ENCODE results near the gene NEDD1.

Gene NEDD1

DNA sequence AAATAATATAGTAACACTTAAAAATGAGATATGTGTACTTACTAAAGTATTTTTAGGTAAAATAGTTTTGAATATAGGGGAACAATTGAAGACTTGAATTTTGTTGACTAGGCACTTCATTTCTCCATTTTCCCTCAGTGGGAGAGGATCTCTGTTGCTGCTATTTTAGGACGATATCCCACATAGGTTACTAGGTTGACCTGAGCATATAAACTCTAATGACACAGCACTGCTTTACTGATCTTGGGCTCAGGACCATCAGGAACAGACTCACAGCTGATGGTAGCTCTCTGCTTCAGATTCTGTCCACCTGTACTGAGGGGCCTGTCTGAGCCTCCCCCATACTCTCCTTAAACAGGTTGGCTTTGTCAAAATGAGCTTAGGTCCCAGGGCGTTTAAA lies 5.9 kb downstream of the NEDD1 start:
- no peaks in the 10 kb centered on the region; the same call in none of the 2 replicates for H3K36me3 ChIP-seq (ENCODE audit: control insufficient read depth, insufficient read depth, low read length)
- H3K4me3 ChIP-seq (replicated peaks; ENCODE audit: low read depth, low read length) = no peak overlapping the region
- H3K27me3 ChIP-seq (replicated peaks; ENCODE audit: control insufficient read depth, insufficient read depth, low read length) = no peaks in the 10 kb centered on the region
- no peak for DNase-seq (ENCODE audit: extremely low read depth, insufficient read length)
- TF ChIP-seq, protein P1, sequence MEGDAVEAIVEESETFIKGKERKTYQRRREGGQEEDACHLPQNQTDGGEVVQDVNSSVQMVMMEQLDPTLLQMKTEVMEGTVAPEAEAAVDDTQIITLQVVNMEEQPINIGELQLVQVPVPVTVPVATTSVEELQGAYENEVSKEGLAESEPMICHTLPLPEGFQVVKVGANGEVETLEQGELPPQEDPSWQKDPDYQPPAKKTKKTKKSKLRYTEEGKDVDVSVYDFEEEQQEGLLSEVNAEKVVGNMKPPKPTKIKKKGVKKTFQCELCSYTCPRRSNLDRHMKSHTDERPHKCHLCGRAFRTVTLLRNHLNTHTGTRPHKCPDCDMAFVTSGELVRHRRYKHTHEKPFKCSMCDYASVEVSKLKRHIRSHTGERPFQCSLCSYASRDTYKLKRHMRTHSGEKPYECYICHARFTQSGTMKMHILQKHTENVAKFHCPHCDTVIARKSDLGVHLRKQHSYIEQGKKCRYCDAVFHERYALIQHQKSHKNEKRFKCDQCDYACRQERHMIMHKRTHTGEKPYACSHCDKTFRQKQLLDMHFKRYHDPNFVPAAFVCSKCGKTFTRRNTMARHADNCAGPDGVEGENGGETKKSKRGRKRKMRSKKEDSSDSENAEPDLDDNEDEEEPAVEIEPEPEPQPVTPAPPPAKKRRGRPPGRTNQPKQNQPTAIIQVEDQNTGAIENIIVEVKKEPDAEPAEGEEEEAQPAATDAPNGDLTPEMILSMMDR (IDR thresholded peaks at IDR 0.05; ENCODE audit: insufficient read depth, low read length, poor library complexity, severe bottlenecking) = no peak

DNA sequence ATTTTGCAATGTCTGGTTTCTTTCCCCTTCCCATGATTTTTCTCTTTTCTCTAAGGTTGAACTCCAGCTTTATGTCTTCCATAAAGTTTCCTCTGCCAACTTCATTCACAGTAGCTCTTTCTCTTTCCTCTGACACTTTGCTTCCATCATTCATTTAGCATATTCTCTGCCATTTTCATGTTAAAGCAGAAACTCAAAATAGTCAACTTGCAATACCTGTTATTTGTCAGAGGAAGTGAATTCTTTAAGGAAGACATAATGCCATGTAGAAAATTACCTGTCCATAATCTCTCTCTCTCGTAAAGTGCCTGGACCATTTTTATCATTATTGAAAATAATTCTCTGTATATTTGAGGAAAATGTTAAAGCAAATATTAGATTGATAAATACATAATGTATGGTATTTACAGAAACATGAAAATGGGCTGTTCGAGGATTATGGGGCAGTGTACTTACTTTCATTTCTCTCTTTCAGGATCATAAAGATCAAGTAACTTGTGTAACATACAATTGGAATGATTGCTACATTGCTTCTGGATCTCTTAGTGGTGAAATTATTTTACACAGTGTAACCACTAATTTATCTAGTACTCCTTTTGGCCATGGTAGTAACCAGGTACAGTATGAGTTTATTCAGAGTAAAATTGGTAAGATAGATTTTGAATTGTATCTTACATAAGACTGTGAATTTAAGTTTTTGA lies 12.6 kb downstream of the NEDD1 start:
- TF ChIP-seq, protein P1 (IDR thresholded peaks at IDR 0.05; ENCODE audit: insufficient read depth, low read length, poor library complexity, severe bottlenecking) = no peak
- no peak overlapping the region for H3K4me3 ChIP-seq (replicated peaks; ENCODE audit: low read depth, low read length)
- no peaks in the 10 kb centered on the region for H3K27me3 ChIP-seq (replicated peaks; ENCODE audit: control insufficient read depth, insufficient read depth, low read length)
- peaks cover 1% of the 10 kb centered on the region; the same call in 1 of the 2 replicates for H3K36me3 ChIP-seq (ENCODE audit: control insufficient read depth, insufficient read depth, low read length)
- no peak for DNase-seq (ENCODE audit: extremely low read depth, insufficient read length)

DNA sequence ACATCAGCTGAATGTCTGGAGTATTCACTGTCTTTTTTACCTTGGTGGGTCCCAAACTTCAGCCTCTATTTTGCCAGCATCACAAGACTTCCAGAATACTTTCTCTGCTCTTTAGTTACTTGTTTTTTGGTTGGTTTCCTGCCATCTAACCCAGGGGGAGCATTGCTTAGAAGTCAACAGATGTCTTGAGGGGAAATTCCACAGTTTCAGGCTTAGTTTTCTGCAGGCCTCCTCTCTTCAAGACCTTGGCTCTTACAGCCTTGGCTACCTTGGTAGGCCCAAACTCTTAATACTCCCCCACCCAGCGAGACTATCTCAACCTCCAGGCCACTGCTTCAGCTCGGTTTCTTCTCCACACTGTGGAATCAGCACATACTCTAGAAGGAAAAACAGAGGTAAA lies 41.7 kb downstream of the NEDD1 start:
- TF ChIP-seq, protein P1 (IDR thresholded peaks at IDR 0.05; ENCODE audit: insufficient read depth, low read length, poor library complexity, severe bottlenecking) = no peak
- DNase-seq (ENCODE audit: extremely low read depth, insufficient read length) = no peak
- Histone ChIP-seq H3K36me3 (ENCODE audit: control insufficient read depth, insufficient read depth, low read length) (peaks cover 1% of the 10 kb centered on the region), H3K4me3 (replicated peaks; ENCODE audit: low read depth, low read length) (no peak overlapping the region), H3K27me3 (replicated peaks; ENCODE audit: control insufficient read depth, insufficient read depth, low read length) (no peaks in the 10 kb centered on the region)

DNA sequence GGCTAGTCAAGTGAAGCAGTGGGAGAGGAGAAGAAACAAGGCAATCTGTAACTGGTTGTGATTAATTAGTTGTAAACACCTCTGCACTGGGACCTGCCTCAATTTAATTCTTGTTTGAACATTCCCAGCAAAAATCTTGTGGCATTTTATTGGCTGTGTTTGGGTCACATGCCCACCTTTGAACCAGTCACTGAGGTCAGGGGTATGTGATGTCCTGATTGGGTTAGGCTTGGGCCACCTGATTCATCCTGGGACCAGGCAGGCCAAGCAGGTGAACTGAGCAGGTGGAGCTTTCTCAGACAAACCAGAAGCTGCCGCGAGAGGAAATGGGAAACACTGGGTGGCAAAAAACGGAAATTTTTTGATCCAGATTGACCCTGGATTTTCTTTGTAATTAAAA lies 72.5 kb downstream of the NEDD1 start:
- H3K27me3 ChIP-seq (replicated peaks; ENCODE audit: control insufficient read depth, insufficient read depth, low read length) = no peaks in the 10 kb centered on the region

DNA sequence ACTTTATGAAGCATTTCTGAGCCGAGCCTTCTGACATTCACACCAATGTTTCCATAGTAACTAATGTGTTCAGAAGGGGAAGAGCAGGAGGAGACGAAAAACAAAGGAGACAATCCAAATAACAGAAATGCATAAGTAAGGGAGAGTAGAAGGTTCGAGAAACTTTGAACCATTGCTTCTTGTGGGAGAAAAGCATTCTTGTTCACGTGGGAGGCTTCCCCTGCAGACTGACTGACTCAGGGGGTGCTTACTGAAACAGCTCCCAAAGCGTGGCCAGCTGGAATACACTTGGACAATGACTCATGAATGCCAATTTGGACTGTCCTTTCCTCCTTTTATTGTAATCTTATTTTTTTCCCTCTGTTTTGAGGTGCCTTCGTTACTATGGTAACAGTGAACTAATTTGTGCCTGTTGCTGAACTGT lies 73.9 kb downstream of the NEDD1 start:
- Histone ChIP-seq H3K4me3 (replicated peaks; ENCODE audit: low read depth, low read length) (no peak overlapping the region), H3K27me3 (replicated peaks; ENCODE audit: control insufficient read depth, insufficient read depth, low read length) (no peaks in the 10 kb centered on the region; the same call in 1 of the 2 replicates), H3K36me3 (ENCODE audit: control insufficient read depth, insufficient read depth, low read length) (no peaks in the 10 kb centered on the region)
- DNase-seq (ENCODE audit: extremely low read depth, insufficient read length) = no peak
- TF ChIP-seq, protein P1 (IDR thresholded peaks at IDR 0.05; ENCODE audit: insufficient read depth, low read length, poor library complexity, severe bottlenecking) = no peak

More for the DNA sequence above, 72.5 kb downstream of the NEDD1 start:
- no peak for DNase-seq (ENCODE audit: extremely low read depth, insufficient read length)
- TF ChIP-seq, protein P1 (IDR thresholded peaks at IDR 0.05; ENCODE audit: insufficient read depth, low read length, poor library complexity, severe bottlenecking) = no peak
- Histone ChIP-seq H3K36me3 (ENCODE audit: control insufficient read depth, insufficient read depth, low read length) (no peaks in the 10 kb centered on the region), H3K4me3 (replicated peaks; ENCODE audit: low read depth, low read length) (no peak overlapping the region)

Data from GM06990 (cell line).